ENCODE data around the gene OR52E8.

OR52E8 gene

GRCh38 chr11:5807580-5807979, 49.9 kb downstream of the OR52E8 start:
- Histone ChIP-seq H3K4me1 (ENCODE audit: control insufficient read depth, insufficient read depth, low read length) (no peaks in the 10 kb centered on the region), H3K4me3 (ENCODE audit: low read depth, low read length) (no peak overlapping the region), H3K36me3 (ENCODE audit: control insufficient read depth in 2 of 2, insufficient read depth in 1 of 2, low read length in 2 of 2) (no peaks in the 10 kb centered on the region), H3K9me3 (ENCODE audit: control insufficient read depth, insufficient read depth, low read depth, low read length) (no peaks in the 10 kb centered on the region), H3K27ac (ENCODE audit: extremely low read depth, low read depth, low read length) (no peak overlapping the region)
- TF ChIP-seq ZFP69B (tag by site-specific recombination; IDR thresholded peaks at IDR 0.05) = no peak
- no peak for TF ChIP-seq PRDM4 (tag by site-specific recombination; IDR thresholded peaks at IDR 0.05)
- no peak for TF ChIP-seq MEIS1 (CRISPR knock-in tag; IDR thresholded peaks at IDR 0.05; ENCODE audit: borderline replicate concordance)
- CTCF ChIA-PET = interaction anchor here (0.6 to 2.1 kb wide), 6 partner anchors 66 to 599 kb away, joined by 3 to 10 read pairs (median 3); no protein-coding TSS in a partner anchor
- POLR2A ChIA-PET = no interaction called here

Measured in HEK293 (cell line).